Neural cell (in vitro differentiated cells): ENCODE results near the gene BICRAL. TPM values are rescaled to one million over a fixed set of nuclear protein-coding genes. Genes with fewer than 3 reads are reported as not detected.

ENCODE experiments used
- H2AFZ ChIP-seq: fragments of 200-600, 300-800 bp; sonication (generic), shearing (Covaris generic); 2 replicates; pipeline ENCODE4 v1.6.0; 2014; ENCODE audit warnings: low read depth, mild to moderate bottlenecking, antibody characterized with exemption, low read length, moderate library complexity
- H3F3A ChIP-seq: fragments of 200-600 bp; shearing (Covaris generic); 2 replicates; pipeline ENCODE4 v1.6.1; 2016; ENCODE audit warnings: mild to moderate bottlenecking, moderate library complexity, mixed read lengths, antibody characterized with exemption, low read length; ENCODE audit not compliant: insufficient read depth, poor library complexity, severe bottlenecking
- H3K27ac ChIP-seq: fragments of 200-600, 300-800 bp; sonication (generic), shearing (Covaris generic); 2 replicates; pipeline ENCODE4 v1.5.1; 2014; ENCODE audit warnings: mild to moderate bottlenecking, low read length, moderate library complexity
- H3K27me3 ChIP-seq: fragments of 300-800, 200-600 bp; sonication (generic), shearing (Covaris generic); 2 replicates; pipeline ENCODE4 v1.6.0; 2014; ENCODE audit warnings: mild to moderate bottlenecking, low read depth, low read length, moderate library complexity; ENCODE audit not compliant: insufficient read depth
- H3K36me3 ChIP-seq: fragments of 300-800, 200-600 bp; sonication (generic), shearing (Covaris generic); 2 replicates; pipeline ENCODE4 v1.5.1; 2014; ENCODE audit warnings: mild to moderate bottlenecking, antibody characterized with exemption, low read length, moderate library complexity; ENCODE audit not compliant: insufficient read depth
- H3K4me2 ChIP-seq: fragments of 300-800, 200-600 bp; sonication (generic), shearing (Covaris generic); 2 replicates; pipeline ENCODE4 v1.6.0; 2014; ENCODE audit warnings: mild to moderate bottlenecking, low read length
- H3K4me3 ChIP-seq: fragments of 300-800, 200-600 bp; sonication (generic), shearing (Covaris generic); 2 replicates; pipeline ENCODE4 v1.5.1; 2014; ENCODE audit warnings: mild to moderate bottlenecking, low read length, moderate library complexity
- H3K79me2 ChIP-seq: fragments of 200-600 bp; shearing (Covaris generic); replicated peaks from 2 replicates; pipeline ENCODE4 v1.6.0; 2014; ENCODE audit warnings: mild to moderate bottlenecking, low read length, moderate library complexity; ENCODE audit not compliant: insufficient read depth
- H3K9ac ChIP-seq: fragments of 300-800, 200-600 bp; sonication (generic), shearing (Covaris generic); 2 replicates; pipeline ENCODE4 v1.6.1; 2016; ENCODE audit warnings: mild to moderate bottlenecking, low read length, mixed read lengths
- H3K9me2 ChIP-seq: fragments of 200-600 bp; shearing (Covaris generic); 2 replicates; pipeline ENCODE4 v1.6.1; 2016; ENCODE audit warnings: mild to moderate bottlenecking, low read length, mixed read lengths; ENCODE audit not compliant: insufficient read depth
- H3K9me3 ChIP-seq: fragments of 200-600, 300-800 bp; sonication (generic), shearing (Covaris generic); 2 replicates; pipeline ENCODE4 v1.6.1; 2016; ENCODE audit warnings: mild to moderate bottlenecking, mixed run types, low read length, moderate library complexity, mixed read lengths
- H4K20me1 ChIP-seq: fragments of 200-600 bp; shearing (Covaris generic); 2 replicates; pipeline ENCODE4 v1.6.1; 2016; ENCODE audit warnings: mild to moderate bottlenecking, mixed run types; ENCODE audit not compliant: insufficient read depth
- CTCF ChIP-seq: fragments of 450-650 bp; IDR thresholded peaks from 2 replicates; pipeline ENCODE4 v1.5.1; 2014; ENCODE audit warnings: antibody characterized with exemption, mild to moderate bottlenecking, moderate library complexity; ENCODE audit not compliant: poor library complexity, severe bottlenecking
- EP300 ChIP-seq: fragments of 450-650 bp; conservative IDR thresholded peaks from 2 replicates; pipeline ENCODE4 v1.6.1; 2014; ENCODE audit warnings: antibody characterized with exemption, mild to moderate bottlenecking, moderate library complexity; ENCODE audit not compliant: poor library complexity, severe bottlenecking
- EZH2 ChIP-seq: fragments of 200-600, 300-800 bp; shearing (Covaris generic), sonication (generic); IDR thresholded peaks from 2 replicates; pipeline ENCODE4 v1.6.1; 2014; ENCODE audit warnings: antibody characterized with exemption, low read length, borderline replicate concordance, mild to moderate bottlenecking; ENCODE audit not compliant: insufficient read depth, poor library complexity, severe bottlenecking
- MXI1 ChIP-seq: fragments of 450-650 bp; conservative IDR thresholded peaks from 2 replicates; pipeline ENCODE4 v1.6.1; 2014; ENCODE audit warnings: antibody characterized with exemption, mild to moderate bottlenecking; ENCODE audit not compliant: poor library complexity, severe bottlenecking
- POLR2AphosphoS5 ChIP-seq: IDR thresholded peaks from 2 replicates; pipeline ENCODE4 v1.6.1; 2012
- RAD21 ChIP-seq: fragments of 450-650 bp; conservative IDR thresholded peaks from 2 replicates; pipeline ENCODE4 v1.6.1; 2014; ENCODE audit warnings: antibody characterized with exemption, mild to moderate bottlenecking, moderate library complexity
- REST ChIP-seq: IDR thresholded peaks from 2 replicates; pipeline ENCODE4 v1.6.1; 2012; ENCODE audit warnings: borderline replicate concordance
- SMC3 ChIP-seq: fragments of 450-650 bp; conservative IDR thresholded peaks from 2 replicates; pipeline ENCODE4 v1.6.1; 2014; ENCODE audit warnings: antibody characterized with exemption, mild to moderate bottlenecking, moderate library complexity; ENCODE audit not compliant: poor library complexity
- TAF1 ChIP-seq: IDR thresholded peaks from 2 replicates; pipeline ENCODE4 v1.6.1; 2012; ENCODE audit warnings: low read depth
- polyA plus RNA-seq: library from polyadenylated mRNA; depleted of rRNA; stranded (reverse); fragments of >200 nt; gene quantifications from 2 replicates; pipeline ENCODE4 v1.2.3, GENCODE V29; 2014

Gene BICRAL
- polyA plus RNA-seq, 1 donor from 2014 or later = 6.7 TPM

DNA sequence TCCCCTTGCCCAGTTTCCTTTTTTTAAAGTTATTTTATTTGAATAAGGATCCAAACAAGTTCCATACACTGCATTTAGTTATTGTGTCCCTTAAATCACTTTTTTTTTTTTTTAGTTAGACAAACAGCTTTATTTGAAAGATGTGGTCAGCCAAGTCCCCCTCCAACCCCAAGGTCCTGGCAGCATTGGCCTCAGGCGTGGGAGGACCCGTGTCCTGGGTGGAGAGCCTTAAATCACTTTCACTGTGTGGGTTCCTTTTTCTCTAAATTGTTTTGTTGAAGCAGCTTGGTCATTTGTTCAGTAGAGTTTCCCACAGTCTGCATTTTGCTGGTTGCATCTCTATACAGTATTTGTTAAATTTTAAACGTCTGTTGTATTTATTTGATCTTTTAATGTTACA is 30.8 kb upstream of the BICRAL start:
- H3K79me2 ChIP-seq = peaks cover 4% of the 10 kb centered on the region
- no peaks in the 10 kb centered on the region for H4K20me1 ChIP-seq
- H3K9me3 ChIP-seq = no peaks in the 10 kb centered on the region
- no peak overlapping the region for H3K4me3 ChIP-seq
- no peak overlapping the region for H2AFZ ChIP-seq
- H3K27ac ChIP-seq = no peak overlapping the region
- peaks cover 11% of the 10 kb centered on the region for H3F3A ChIP-seq
- H3K27me3 ChIP-seq = no peaks in the 10 kb centered on the region
- H3K9ac ChIP-seq = no peak overlapping the region
- no peak for TF ChIP-seq TAF1
- no peak for TF ChIP-seq REST
- TF ChIP-seq SMC3 = no peak
- TF ChIP-seq POLR2AphosphoS5 = no peak
- TF ChIP-seq MXI1 = no peak
- no peak for TF ChIP-seq CTCF
- no peak for TF ChIP-seq RAD21
- no peak for TF ChIP-seq EP300
- TF ChIP-seq EZH2 = no peak
- H3K9me2 ChIP-seq = no peaks in the 10 kb centered on the region
- H3K4me2 ChIP-seq = no peak overlapping the region
- no peaks in the 10 kb centered on the region for H3K36me3 ChIP-seq

DNA sequence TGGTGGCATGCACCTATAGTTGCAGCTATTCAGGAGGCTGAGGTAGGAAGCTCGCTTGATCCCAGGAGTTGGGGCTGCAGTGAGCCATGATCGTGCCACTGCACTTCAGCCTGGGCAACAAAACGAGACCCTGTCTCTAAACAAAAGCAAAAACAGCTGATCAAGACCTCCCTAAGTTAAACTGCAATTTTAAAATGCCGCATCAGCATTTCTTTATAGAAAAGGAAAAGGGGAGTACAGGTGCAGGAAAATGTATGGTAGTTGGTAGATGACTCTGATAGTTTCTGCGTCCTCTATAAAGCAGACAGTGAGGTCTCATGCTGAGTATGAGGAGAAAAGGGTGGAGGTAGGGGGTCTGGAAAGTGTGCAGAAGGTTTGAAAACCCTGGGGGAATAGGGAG is 27.1 kb upstream of the BICRAL start:
- Histone ChIP-seq H3K27me3 (no peaks in the 10 kb centered on the region), H4K20me1 (no peaks in the 10 kb centered on the region), H3K9me3 (no peaks in the 10 kb centered on the region), H3K9me2 (no peaks in the 10 kb centered on the region), H3K9ac (no peak overlapping the region), H3K36me3 (no peaks in the 10 kb centered on the region), H3K79me2 (no peaks in the 10 kb centered on the region), H2AFZ (no peak overlapping the region), H3F3A (no peaks in the 10 kb centered on the region), H3K4me2 (no peak overlapping the region), H3K4me3 (no peak overlapping the region), H3K27ac (no peak overlapping the region)
- TF ChIP-seq TAF1 (no peak), CTCF (no peak), EZH2 (no peak), MXI1 (no peak), SMC3 (no peak), REST (no peak), RAD21 (no peak), POLR2AphosphoS5 (no peak), EP300 (no peak)
